HG03045 (cell line): ENCODE data around the gene OR52D1.

Experiments used
- ATAC-seq: cut with Tn5 transposase; IDR thresholded peaks from one replicate; pipeline ENCODE4 v1.9.1; 2021; ENCODE audit warnings: mild to moderate bottlenecking, moderate library complexity; ENCODE audit not compliant: unreplicated experiment

Gene OR52D1

DNA sequence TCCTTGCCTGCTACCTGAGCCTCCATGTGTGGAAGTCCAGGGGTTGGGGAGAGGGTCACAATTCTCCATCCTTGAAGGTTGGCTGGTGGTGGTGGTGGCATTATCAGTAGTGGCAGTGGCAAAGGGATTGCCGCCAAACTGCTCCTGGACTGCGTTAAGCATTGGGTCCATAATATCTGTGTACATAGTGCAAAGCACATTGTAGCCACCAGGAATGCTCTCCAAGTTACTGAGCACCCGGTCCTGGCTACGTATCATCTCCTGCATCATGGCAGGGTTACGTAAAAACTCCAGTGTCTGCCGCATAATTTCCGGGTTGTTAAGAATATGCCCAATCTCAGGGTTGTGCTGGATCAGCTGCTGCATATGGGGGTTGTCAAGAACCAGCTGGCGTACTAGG, 20.1 kb downstream of the OR52D1 start:
- no peak for ATAC-seq

DNA sequence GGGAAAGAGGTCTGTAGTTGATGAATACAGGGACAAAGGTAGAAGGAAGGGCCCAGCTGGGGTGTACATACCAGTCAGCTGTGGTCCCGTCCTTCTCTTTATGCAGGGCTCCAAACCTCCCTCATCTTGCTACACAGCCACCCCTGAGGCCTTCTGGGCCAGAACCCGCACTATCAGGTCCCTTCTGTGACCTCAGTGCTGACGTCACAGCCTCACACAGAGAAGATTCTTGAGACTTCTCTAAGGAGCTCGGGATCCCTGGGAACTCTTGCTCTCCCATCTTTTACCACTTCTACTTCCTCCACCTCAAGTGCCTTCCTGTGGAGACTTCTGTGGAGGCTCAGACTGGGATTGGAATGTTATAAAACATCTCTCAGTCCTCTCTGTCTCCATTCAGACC, 21.3 kb downstream of the OR52D1 start, which contains the start of gene UBQLN3:
Gene UBQLN3 (minus strand): TSS at position 155 of the 400 bp plus-strand sequence. CDS start 399 bp downstream, outside the sequence.
- ATAC-seq = no peak

DNA sequence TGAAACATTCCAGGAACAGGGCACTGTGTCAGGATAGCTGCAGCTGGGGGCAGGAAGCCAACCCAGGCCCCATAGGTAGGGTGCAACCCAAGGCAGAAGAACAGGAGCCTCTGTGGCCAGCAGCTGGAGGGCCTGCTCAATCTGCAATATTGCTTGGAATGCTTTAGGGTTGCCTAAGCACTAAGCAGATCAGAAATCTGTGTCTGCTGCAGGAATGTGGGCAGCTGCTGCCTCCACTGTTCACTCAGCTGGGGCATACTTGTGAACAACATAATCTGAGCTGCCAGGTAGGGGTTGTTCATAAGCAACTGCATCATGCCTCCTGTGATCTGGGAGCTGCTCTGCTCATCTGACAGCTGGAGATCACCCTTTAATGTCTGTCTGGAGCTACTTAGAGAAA, 26.4 kb downstream of the OR52D1 start:
- ATAC-seq = no peak

DNA sequence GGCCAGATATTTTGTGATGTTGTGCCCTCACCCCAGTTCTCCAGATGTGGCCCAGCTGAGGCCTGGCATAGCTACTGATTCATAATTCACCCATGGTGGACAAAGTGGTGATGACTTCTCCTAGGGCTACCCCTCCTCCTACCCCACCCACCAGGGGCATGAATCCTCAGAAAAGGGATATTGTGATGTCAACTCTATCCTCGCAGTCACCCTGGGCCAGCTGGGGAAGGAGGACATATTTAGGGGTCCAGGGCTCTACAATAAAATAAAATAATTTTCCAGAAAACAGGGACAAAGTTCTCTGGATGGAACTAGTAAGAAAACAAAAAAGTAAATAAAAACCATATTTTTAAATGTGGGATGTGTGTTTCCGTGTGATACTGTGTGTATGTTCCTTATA, 28.1 kb downstream of the OR52D1 start, which contains the start of gene UBQLNL:
Gene UBQLNL (minus strand): TSS at position 101 of the 400 bp plus-strand sequence. CDS start 258 bp downstream, outside the sequence.
- ATAC-seq = no peak

DNA sequence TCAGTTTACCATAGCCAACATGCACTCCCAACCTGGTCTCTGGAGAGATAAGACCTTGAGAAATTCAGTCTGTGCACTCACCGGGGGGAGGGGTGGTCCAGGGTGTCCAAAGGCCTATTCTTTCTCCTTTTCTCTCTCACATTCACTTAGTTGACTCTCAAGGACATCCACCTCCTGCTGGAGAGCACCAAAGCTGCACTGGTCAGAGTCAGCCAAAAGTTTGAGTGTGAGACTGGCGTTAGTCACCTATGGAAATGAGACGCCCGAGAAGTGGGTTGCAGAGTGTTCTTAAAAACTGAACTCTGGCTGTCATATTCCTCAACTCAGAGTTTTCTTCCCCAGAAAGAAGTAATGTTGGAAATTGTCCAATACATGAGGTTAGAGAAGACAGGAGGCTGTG, 33.1 kb downstream of the OR52D1 start:
- no peak for ATAC-seq

DNA sequence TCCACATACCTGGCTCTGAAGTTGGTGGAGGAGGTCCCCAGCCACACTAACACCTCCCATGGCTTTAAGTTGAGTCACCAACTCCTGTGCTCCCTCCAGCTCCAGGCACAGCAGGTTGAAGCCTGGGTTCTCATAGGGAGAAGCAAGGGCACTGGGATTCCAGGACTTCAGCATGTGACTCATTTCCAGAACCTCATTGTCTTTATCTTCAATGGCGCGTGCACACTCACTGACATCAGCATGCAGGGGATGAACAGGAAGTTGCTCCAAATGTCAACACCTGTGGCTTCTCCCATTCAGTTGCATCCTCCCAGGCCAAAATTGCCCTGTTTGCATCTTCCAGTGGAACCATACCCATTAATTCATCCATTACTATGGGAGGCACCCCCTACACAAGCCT, 33.8 kb downstream of the OR52D1 start:
- ATAC-seq = no peak

DNA sequence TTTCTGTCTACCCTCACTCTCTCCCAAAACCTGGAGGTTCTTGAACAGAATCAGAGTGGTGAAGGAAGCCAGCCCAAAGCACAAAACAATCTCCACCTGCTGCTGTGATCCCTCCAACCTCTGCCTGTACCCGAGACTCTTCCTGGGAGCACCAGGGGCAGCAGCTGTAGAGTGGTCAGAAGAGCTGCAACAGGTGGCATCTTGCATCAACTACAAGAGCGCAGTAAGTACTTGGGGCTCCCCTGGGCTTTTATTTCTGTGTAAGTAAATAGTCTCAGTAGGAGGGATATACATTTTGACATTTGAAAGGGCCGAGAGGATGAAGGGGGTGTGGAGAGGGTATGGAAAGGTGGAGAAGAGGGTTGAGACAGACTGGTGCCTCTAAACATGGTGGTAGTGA, 36.3 kb downstream of the OR52D1 start:
- ATAC-seq = no peak

DNA sequence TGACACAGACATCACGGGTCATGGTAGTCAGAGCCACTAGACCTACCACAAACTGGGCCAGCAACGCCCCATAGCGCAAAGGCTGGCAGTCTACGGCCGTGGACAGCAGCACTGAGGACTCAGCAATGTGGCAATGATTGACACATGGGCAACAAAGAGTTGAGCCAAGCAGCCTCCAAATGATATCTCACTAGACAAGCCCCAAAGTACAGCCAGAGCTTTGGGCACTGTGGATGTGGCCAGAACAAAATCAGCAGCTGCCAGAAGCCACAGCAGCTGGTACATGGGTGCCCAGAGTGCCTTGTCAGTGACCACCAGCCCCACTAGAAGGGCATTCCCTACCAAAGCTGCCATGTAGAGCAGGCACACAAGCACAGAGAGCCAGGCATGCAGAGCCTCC, 39.2 kb downstream of the OR52D1 start:
- no peak for ATAC-seq

DNA sequence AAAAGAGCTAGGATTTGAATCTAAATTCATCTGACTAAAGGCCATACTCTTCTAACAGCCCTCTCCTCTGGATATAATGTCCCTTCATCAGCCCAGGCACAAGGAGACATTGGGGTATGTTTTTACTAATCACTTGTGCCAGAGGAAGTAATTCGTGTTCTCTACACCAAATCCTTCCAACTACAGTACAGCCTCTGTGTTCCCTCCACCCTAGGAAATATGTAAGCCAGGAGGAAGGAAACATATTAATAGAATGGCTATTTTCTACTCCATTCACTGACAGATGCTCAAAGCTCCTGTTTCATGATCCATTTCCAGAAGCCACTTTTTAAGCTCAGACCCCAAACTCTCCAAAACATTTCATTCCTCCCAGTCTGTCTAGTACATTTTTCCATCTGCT, 40.0 kb downstream of the OR52D1 start:
- ATAC-seq = no peak

DNA sequence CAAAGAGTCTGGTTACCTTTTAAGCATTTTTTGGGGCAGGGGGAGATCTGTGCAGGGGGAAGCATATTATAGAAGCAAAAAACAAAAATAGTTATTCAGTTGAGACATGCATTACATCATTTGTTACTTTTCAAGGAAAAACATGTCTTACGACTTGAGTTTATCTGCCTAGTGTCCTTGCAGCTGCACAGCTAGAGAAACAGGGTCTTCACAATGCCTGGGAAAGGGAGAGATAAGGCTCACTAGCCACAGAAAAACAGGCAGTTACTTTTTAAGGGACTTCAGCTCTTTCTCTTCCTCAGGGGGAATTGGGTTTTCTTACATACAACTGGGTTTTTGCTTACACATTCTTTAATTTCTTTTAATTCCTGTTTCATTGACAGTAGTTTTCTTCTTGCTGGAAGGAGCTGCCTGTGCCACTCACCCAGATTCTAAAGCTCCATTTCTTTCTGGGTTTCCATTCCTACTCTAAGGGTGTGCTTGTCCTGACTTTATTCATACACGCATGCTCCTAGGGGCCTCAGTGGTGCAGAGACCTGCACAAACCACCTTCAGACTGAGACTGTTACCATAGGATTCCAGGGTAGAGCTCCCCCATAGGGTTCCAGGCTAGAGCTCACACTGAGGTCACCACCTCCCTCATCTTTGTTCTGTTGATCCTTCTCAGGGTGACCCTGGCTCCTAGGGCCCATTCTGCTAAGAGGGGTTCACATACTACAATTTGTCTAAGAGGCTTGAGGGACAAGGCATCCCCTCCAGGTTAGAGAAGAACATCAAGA, 42.8 kb downstream of the OR52D1 start:
- no peak for ATAC-seq

DNA sequence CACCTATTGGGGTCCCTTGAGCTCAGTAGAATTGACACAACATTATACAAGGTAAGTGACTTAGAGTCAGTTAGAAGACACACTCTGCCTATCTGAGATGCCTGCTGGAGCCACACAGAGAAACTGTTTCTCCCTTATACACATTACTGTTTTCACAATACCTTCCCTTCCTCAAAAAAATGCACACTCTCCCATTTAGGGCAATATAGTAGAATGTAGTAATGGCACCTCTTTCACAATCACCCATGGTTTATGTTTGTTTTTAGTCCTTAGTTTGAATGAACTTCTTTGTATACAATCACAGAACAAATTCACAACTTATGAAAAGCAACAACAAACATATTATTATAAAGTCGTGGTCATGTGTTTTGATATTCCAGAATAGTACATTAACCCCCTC, 45.6 kb downstream of the OR52D1 start:
- ATAC-seq = no peak

DNA sequence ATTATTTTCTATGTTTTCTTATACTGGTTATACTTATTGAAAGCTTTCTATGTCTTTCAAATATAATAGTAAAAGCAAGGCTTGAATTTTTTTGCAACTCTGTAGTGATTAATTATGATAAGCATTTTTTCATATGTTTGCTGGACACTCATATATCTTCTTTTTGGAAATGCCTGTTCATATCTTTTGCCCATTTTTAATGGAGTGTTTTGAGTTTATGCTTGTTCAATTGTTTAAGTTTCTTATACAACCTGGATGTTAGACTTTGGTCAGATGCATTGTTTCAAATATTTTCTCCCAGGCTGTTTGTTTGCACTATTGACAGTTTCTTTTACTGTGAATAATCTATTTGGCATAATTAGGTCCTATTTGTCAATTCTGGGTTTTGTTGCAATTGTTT, 48.0 kb downstream of the OR52D1 start:
- ATAC-seq = no peak
